ENCODE measurements around the gene RAP1GAP.

Gene RAP1GAP

GRCh38 chr1:21670956-21671902 lies 2.1 kb upstream of the RAP1GAP start:
- no peak for DNase-seq (ENCODE audit: extremely low read depth, low read depth)
- no peak for TF ChIP-seq CTCF (IDR thresholded peaks at IDR 0.05; ENCODE audit: low read depth, low read length, missing control alignments)
- no peak overlapping the region for H3K4me3 ChIP-seq (replicated peaks; ENCODE audit: low read depth, low read length)

DNA sequence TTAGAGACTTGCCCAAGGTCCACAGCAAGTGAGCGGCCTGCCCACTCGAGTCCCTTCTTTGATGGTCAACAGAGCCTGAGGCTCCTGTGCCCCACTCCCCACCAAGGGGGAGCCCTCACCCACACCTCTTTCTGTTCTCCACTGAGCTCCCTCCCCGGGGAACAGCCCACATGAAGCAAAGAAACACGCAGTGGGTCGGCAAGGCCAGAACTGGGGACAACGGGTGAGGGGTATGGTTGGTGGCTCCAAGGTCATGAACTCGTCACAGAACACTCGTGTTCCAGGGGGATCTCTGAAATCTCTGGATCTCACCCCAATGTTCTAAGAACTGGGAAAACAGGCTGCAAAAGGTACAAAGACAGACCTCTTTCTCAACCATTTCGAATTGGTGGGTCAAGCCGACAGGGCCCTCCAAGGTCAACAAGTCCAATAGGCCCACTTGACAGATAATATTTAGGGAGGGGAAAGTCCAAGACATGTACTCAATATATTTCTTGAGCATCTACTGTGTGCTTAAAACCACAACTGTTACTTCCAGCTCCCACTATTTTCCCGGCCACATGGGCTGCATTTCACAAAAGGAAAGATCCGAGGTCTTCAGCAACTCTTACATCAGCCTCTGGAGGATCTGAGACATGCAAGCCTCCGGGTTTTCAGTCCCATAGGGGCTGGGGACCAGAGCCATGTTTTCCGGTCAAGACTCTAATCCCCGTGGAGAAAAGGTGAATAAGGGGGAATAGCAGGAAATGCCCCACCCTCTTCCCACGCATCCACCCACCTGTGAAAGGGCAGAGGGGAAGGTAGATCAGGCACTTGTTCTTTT lies 1.1 kb upstream of the RAP1GAP start:
- no peak overlapping the region for H3K4me3 ChIP-seq (replicated peaks; ENCODE audit: low read depth, low read length)
- no peak for DNase-seq (ENCODE audit: extremely low read depth, low read depth)
- no peak for TF ChIP-seq CTCF (IDR thresholded peaks at IDR 0.05; ENCODE audit: low read depth, low read length, missing control alignments)

- TF ChIP-seq CTCF (IDR thresholded peaks at IDR 0.05; ENCODE audit: low read depth, low read length, missing control alignments) = no peak
- DNase-seq (ENCODE audit: extremely low read depth, low read depth) = no peak
- H3K4me3 ChIP-seq (replicated peaks; ENCODE audit: low read depth, low read length) = no peak overlapping the region
These were observed 253 bp downstream of the RAP1GAP start for GRCh38 chr1:21668951-21669257.

DNA sequence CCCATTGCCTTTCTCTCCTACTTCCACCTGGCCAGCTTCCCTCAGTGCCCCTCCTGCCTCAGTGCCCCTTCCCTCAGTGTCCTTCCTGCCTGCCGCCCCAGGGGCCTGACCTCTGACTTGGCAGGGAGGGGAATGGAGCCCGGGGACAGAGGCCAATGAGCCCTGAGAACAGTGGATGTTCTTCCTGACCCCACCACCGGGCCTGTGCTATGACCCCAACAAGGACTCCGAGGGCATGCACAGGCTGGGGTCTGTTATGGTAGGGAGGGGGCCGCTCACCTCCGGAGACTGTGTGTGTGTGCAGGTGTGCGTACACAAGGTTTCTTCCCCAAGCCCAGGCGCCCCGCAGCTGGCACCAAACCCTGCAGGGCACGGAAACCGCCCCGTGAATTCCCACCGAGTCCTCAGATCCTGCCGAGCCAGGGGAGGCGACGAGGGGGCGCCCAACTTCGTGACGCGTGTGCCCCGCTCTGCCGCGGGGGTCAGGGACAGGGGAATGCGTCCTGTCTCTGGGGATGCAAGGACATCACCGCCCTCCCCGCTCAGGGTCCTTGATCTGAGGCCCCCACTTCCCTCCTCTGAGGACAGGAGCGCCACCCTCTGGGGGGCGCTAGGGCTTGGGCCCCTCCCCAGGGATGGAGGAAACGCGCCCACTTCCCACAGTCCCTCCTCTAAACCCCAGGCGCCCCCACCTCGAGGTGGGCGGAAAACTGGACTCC lies 766 bp downstream of the RAP1GAP start:
- TF ChIP-seq CTCF (IDR thresholded peaks at IDR 0.05; ENCODE audit: low read depth, low read length, missing control alignments) = no peak
- H3K4me3 ChIP-seq (replicated peaks; ENCODE audit: low read depth, low read length) = no peak overlapping the region
- no peak for DNase-seq (ENCODE audit: extremely low read depth, low read depth)

- H3K4me3 ChIP-seq (replicated peaks; ENCODE audit: low read depth, low read length) = no peak overlapping the region
- no peak for TF ChIP-seq CTCF (IDR thresholded peaks at IDR 0.05; ENCODE audit: low read depth, low read length, missing control alignments)
- no peak for DNase-seq (ENCODE audit: extremely low read depth, low read depth)
These were observed 1.6 kb downstream of the RAP1GAP start for GRCh38 chr1:21667348-21668231.

Data from HFF-Myc (cell line).